Endothelial cell of umbilical vein (primary cell): ENCODE results near the gene P2RY8. TPM values are rescaled to one million over a fixed set of nuclear protein-coding genes. Genes with fewer than 3 reads are reported as not detected.

Experiments used
- BruUV-seq: library from RNA; stranded (reverse); fragments of 400-500 nt; replicated peaks from 2 replicates; lab custom pipeline; 2021; lab: Mats Ljungman, UMichigan
- CTCF ChIA-PET: fragments of 300-600, 350-600 bp; sonication (Branson Sonifier 250); formaldehyde crosslinking; loops from one replicate; lab custom pipeline; 2021; ENCODE audit warnings: antibody characterized with exemption, inconsistent platforms; lab: Charles Lee
- POLR2A ChIA-PET: fragments of 300-600, 350-600 bp; sonication (Branson Sonifier 250); formaldehyde crosslinking; loops from one replicate; lab custom pipeline; 2021; ENCODE audit warnings: antibody characterized with exemption, inconsistent platforms; lab: Charles Lee
- DNase-seq: peaks from one replicate; pipeline ENCODE4 v3.0.0-alpha.2; 2011; ENCODE audit warnings: low read depth, low spot score
- FAIRE-seq: peaks from 2 replicates; lab custom pipeline; 2011; peaks lifted over from hg19 to GRCh38; lab: Jason Lieb, UNC
- H2AFZ ChIP-seq: 2 replicates; pipeline ENCODE4 v1.6.0; 2012; ENCODE audit warnings: low read depth, low read length, control low read depth, inconsistent platforms
- H3K27ac ChIP-seq: 2 replicates; pipeline ENCODE4 v1.5.1; 2011; ENCODE audit warnings: low read depth, mild to moderate bottlenecking, control low read depth, low read length, moderate library complexity; ENCODE audit not compliant: insufficient read depth
- H3K27me3 ChIP-seq, 2 experiments: 2 replicates each; pipeline versions ENCODE4 v1.6.0 to v1.6.1; 2011; ENCODE audit warnings: low read length in 2 of 2, mixed read lengths in 1 of 2; ENCODE audit not compliant: control insufficient read depth in 2 of 2, insufficient read depth in 2 of 2
- H3K36me3 ChIP-seq, 2 experiments: 2 replicates in 1 of 2; 3 replicates in 1 of 2; pipeline ENCODE4 v1.5.1; 2011; ENCODE audit warnings: low read length in 2 of 2, mild to moderate bottlenecking in 1 of 2, moderate library complexity in 1 of 2; ENCODE audit not compliant: control insufficient read depth in 2 of 2, insufficient read depth in 2 of 2; ENCODE audit errors: extremely low read depth in 1 of 2
- H3K4me1 ChIP-seq: 3 replicates; pipeline ENCODE4 v1.5.1; 2011; ENCODE audit warnings: mild to moderate bottlenecking, low read length; ENCODE audit not compliant: control insufficient read depth, insufficient read depth; ENCODE audit errors: extremely low read depth
- H3K4me2 ChIP-seq: 2 replicates; pipeline ENCODE4 v1.6.1; 2011; ENCODE audit warnings: low read length, control low read depth, mixed read lengths; ENCODE audit not compliant: insufficient read depth
- H3K4me3 ChIP-seq, 3 experiments: fragments of 200-600 bp in 1 of 3; sonication (generic), shearing (Covaris generic) in 1 of 3; replicated peaks in 1 of 3; 2 replicates each; pipeline ENCODE4 v1.5.1; 2011 to 2016; ENCODE audit warnings: control low read depth in 3 of 3, low read length in 3 of 3, mild to moderate bottlenecking in 2 of 3, inconsistent platforms in 1 of 3, low read depth in 1 of 3, moderate library complexity in 1 of 3; ENCODE audit not compliant: insufficient read depth in 1 of 3
- H3K79me2 ChIP-seq: 2 replicates; pipeline ENCODE4 v1.6.0; 2012; ENCODE audit warnings: low read length, inconsistent platforms; ENCODE audit not compliant: control insufficient read depth, insufficient read depth
- H3K9ac ChIP-seq: replicated peaks from 2 replicates; pipeline ENCODE3; 2011; ENCODE audit warnings: low read length, control low read depth; ENCODE audit not compliant: insufficient read depth; ENCODE audit errors: extremely low read depth
- H3K9me1 ChIP-seq: replicated peaks from 3 replicates; pipeline ENCODE4 v1.6.0; 2011; ENCODE audit warnings: mild to moderate bottlenecking, low read length; ENCODE audit not compliant: control insufficient read depth, insufficient read depth; ENCODE audit errors: extremely low read depth
- H3K9me3 ChIP-seq: replicated peaks from 2 replicates; pipeline ENCODE4 v1.5.1; 2012; ENCODE audit warnings: low read length, inconsistent platforms; ENCODE audit not compliant: control insufficient read depth, insufficient read depth
- H4K20me1 ChIP-seq: replicated peaks from 2 replicates; pipeline ENCODE3; 2011; ENCODE audit warnings: mild to moderate bottlenecking, low read length; ENCODE audit not compliant: control insufficient read depth, insufficient read depth; ENCODE audit errors: extremely low read depth
- EZH2 ChIP-seq: IDR thresholded peaks from 2 replicates; pipeline ENCODE4 v1.6.1; 2012; ENCODE audit warnings: borderline replicate concordance, low read depth, mild to moderate bottlenecking, moderate library complexity, low read length, inconsistent platforms; ENCODE audit not compliant: severe bottlenecking
- FOS ChIP-seq: IDR thresholded peaks from 2 replicates; pipeline ENCODE4 v1.6.1; 2011; ENCODE audit warnings: mild to moderate bottlenecking, low read length, moderate library complexity, borderline replicate concordance; ENCODE audit not compliant: insufficient read depth
- GATA2 ChIP-seq: IDR thresholded peaks from 2 replicates; pipeline ENCODE4 v1.7.0; 2011; ENCODE audit warnings: low read depth, mild to moderate bottlenecking, moderate library complexity, mixed read lengths, low read length; ENCODE audit not compliant: insufficient read length, insufficient read depth
- JUN ChIP-seq: IDR thresholded peaks from 2 replicates; pipeline ENCODE4 v1.6.1; 2011; ENCODE audit warnings: borderline replicate concordance, low read depth; ENCODE audit not compliant: insufficient read length, insufficient read depth
- MYC ChIP-seq: IDR thresholded peaks from one replicate; pipeline ENCODE4 v1.6.1; 2011; ENCODE audit warnings: mild to moderate bottlenecking, low read depth, low read length
- POLR2A ChIP-seq: IDR thresholded peaks from 2 replicates; pipeline ENCODE4 v1.6.1; 2012; ENCODE audit warnings: low read depth, mild to moderate bottlenecking, control low read depth, low read length
- POLR2AphosphoS5 ChIP-seq: IDR thresholded peaks from 2 replicates; pipeline ENCODE4 v1.6.1; 2012; ENCODE audit warnings: low read depth, mild to moderate bottlenecking, control low read depth, low read length, moderate library complexity; ENCODE audit not compliant: insufficient read depth
- dilution Hi-C: fragments of 300-500 bp; cut with MboI; formaldehyde crosslinking; loops from one replicate; pipeline ENCODE4 v1.15.0; 2019; ENCODE audit warnings: low sequenced_read_pairs; ENCODE audit not compliant: extremely low pct_ligation_motif_present
- intact Hi-C: fragments of 100-400 bp; cut with micrococcal nuclease; formaldehyde crosslinking; loops from one replicate; pipeline ENCODE4 v1.10.0; 2022
- polyA plus RNA-seq, 4 experiments: library from polyadenylated mRNA; depleted of rRNA in 3 of 4; stranded (reverse) in 3 of 4; unstranded in 1 of 4; fragments of >200 nt; gene quantifications; 2 replicates each; pipeline versions ENCODE4 v1.2.1 to v1.2.3, GENCODE V29; 2011 to 2012; ENCODE audit warnings: missing spikeins in 1 of 4
- total RNA-seq: library from RNA; stranded (reverse); gene quantifications from 2 replicates; pipeline ENCODE4 v1.2.3, GENCODE V29; 2021
- TF ChIP-seq, protein P1 (sequence below), 2 donors: IDR thresholded peaks; 1 replicate in 1 of 2; 2 replicates in 1 of 2; pipeline ENCODE4 v1.5.1; 2011; ENCODE audit warnings: low read length in 2 of 2, mild to moderate bottlenecking in 2 of 2, moderate library complexity in 2 of 2, control low read depth in 1 of 2, inconsistent platforms in 1 of 2, low read depth in 1 of 2; ENCODE audit not compliant: insufficient read depth in 1 of 2; ENCODE audit errors: extremely low read depth in 1 of 2
- TF ChIP-seq, protein P2 (sequence below): IDR thresholded peaks from 2 replicates; pipeline ENCODE4 v1.6.1; 2011; ENCODE audit not compliant: insufficient read depth, insufficient read length

The P2RY8 gene
- total and polyA plus RNA-seq, 2 donors (not counting 3 experiments of a cell fraction or from before 2014, with no cell fraction given), result not detected

DNA sequence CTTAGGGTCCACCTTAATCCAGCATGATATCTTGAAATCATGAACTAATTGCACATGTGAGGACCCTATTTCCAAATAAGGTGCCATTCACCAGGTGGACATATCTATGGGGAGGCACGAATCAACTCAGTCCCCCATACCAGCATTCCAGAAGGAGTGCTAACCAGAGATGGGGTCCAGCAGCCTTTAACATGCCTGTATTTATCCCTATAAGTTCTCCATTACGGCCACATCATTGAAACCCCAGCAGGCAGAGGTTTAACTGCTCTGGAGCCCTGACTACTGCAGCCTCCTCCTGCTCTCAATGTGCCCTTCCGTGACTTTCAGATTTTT lies 81.1 kb downstream of the P2RY8 start:
- intact Hi-C loops (loop anchor here (10.0 kb wide), 1 partner anchor 211 kb away; no protein-coding TSS in a partner anchor), dilution Hi-C loops (no loop called here)
- no TSS peak for BruUV-seq
- Histone ChIP-seq H3K4me1 (peaks cover 2% of the 10 kb centered on the region), H3K27ac (no peak overlapping the region), H3K27me3 (no peaks in the 10 kb centered on the region), H3K4me3 (no peak overlapping the region), H4K20me1 (no peaks in the 10 kb centered on the region), H3K79me2 (peaks cover 11% of the 10 kb centered on the region), H3K9ac (no peak overlapping the region), H2AFZ (no peak overlapping the region), H3K9me3 (no peaks in the 10 kb centered on the region), H3K9me1 (no peaks in the 10 kb centered on the region), H3K36me3 (no peaks in the 10 kb centered on the region), H3K4me2 (no peak overlapping the region)
- TF ChIP-seq POLR2A, result no peak
- TF ChIP-seq GATA2, result no peak
- TF ChIP-seq, protein P1, sequence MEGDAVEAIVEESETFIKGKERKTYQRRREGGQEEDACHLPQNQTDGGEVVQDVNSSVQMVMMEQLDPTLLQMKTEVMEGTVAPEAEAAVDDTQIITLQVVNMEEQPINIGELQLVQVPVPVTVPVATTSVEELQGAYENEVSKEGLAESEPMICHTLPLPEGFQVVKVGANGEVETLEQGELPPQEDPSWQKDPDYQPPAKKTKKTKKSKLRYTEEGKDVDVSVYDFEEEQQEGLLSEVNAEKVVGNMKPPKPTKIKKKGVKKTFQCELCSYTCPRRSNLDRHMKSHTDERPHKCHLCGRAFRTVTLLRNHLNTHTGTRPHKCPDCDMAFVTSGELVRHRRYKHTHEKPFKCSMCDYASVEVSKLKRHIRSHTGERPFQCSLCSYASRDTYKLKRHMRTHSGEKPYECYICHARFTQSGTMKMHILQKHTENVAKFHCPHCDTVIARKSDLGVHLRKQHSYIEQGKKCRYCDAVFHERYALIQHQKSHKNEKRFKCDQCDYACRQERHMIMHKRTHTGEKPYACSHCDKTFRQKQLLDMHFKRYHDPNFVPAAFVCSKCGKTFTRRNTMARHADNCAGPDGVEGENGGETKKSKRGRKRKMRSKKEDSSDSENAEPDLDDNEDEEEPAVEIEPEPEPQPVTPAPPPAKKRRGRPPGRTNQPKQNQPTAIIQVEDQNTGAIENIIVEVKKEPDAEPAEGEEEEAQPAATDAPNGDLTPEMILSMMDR (IDR thresholded peaks at IDR 0.05; ENCODE audit: extremely low read depth in 1 of 2, insufficient read depth in 1 of 2, low read depth in 1 of 2, low read length in 2 of 2), result no peak
- TF ChIP-seq JUN, result no peak
- no peak for TF ChIP-seq POLR2AphosphoS5
- no peak for TF ChIP-seq FOS
- TF ChIP-seq MYC, result no peak
- TF ChIP-seq, protein P2, sequence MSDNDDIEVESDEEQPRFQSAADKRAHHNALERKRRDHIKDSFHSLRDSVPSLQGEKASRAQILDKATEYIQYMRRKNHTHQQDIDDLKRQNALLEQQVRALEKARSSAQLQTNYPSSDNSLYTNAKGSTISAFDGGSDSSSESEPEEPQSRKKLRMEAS, result no peak
- no peak for TF ChIP-seq EZH2
- FAIRE-seq (no peak), DNase-seq (no peak)
- POLR2A ChIA-PET, result no interaction called here
- CTCF ChIA-PET, result no interaction called here
